Right ventricle myocardium inferior (tissue), 1 donor: ENCODE measurements around the gene TTC19. TPM values are rescaled to one million over a fixed set of nuclear protein-coding genes. Genes with fewer than 3 reads are reported as not detected.
"Not testable (repeated sequence)": the region's sequence is repeated elsewhere in the genome, so short reads cannot be mapped to it uniquely, and the experiment has no call there.

Source experiments
- ATAC-seq: fragments of 200-7000 bp; cut with Tn5 transposase; one replicate; pipeline ENCODE4 v1.9.1; 2020; ENCODE audit warnings: mild to moderate bottlenecking, moderate library complexity
- DNase-seq: peaks from one replicate; pipeline ENCODE4 v3.0.0; 2021; ENCODE audit errors: missing footprints
- intact Hi-C: fragments of 100-400 bp; cut with DNase I; formaldehyde crosslinking; loops from one replicate; pipeline ENCODE4 v1.11.0; 2022
- total RNA-seq: library from RNA; stranded (reverse); fragmentation: NEBNext Ultra II Directional; extraction: Animal tissue kit (Norgen Biotek cat#: 25700); gene quantifications from one replicate; pipeline ENCODE4 v1.2.1, GENCODE V29; 2021
- donor health status: DM: no; HTN: yes; CAD: no; lungs with severe emphysema.

TTC19 gene
- total RNA-seq, 1 donor from 2014 or later, result 18.9 TPM

GRCh38 chr17:16013943-16014407, 14.4 kb downstream of the TTC19 start:
- intact Hi-C loops, result no loop called here
- no peak for DNase-seq
- ATAC-seq, result no peak

- intact Hi-C loops, result no loop called here
- ATAC-seq (no peak), DNase-seq (no peak)
Observed at GRCh38 chr17:16019347-16019746, 19.7 kb downstream of the TTC19 start.

GRCh38 chr17:16023881-16024280, 24.3 kb downstream of the TTC19 start:
- intact Hi-C loops, result no loop called here
- DNase-seq, result no peak

GRCh38 chr17:16025202-16025601, 25.6 kb downstream of the TTC19 start:
- intact Hi-C loops, result no loop called here
- ATAC-seq (no peak), DNase-seq (no peak)

More at GRCh38 chr17:16023881-16024280, 24.3 kb downstream of the TTC19 start:
- ATAC-seq, result no peak

- no peak for DNase-seq
- intact Hi-C loops, result no loop called here
- no peak for ATAC-seq
Observed at GRCh38 chr17:16026895-16027294, 27.3 kb downstream of the TTC19 start.

GRCh38 chr17:16027708-16028584, 28.3 kb downstream of the TTC19 start:
- DNase-seq (no peak), ATAC-seq (peak; percentile 57)
- intact Hi-C loops, result no loop called here

- intact Hi-C loops, result no loop called here
- DNase-seq (no peak), ATAC-seq (no peak)
Observed at GRCh38 chr17:16033729-16034349, 34.2 kb downstream of the TTC19 start.

GRCh38 chr17:16036261-16036660, 36.6 kb downstream of the TTC19 start:
- DNase-seq (no peak), ATAC-seq (no peak)
- intact Hi-C loops, result no loop called here

- no peak for DNase-seq
- intact Hi-C loops, result no loop called here
- ATAC-seq, result no peak
Observed at GRCh38 chr17:16037636-16038035, 38.0 kb downstream of the TTC19 start.

- intact Hi-C loops, result no loop called here
- DNase-seq, result no peak
- ATAC-seq, result no peak
Observed at GRCh38 chr17:16040710-16041251, 41.2 kb downstream of the TTC19 start.

GRCh38 chr17:16044487-16044886, 44.9 kb downstream of the TTC19 start:
- intact Hi-C loops, result no loop called here

GRCh38 chr17:16046966-16047365, 47.3 kb downstream of the TTC19 start:
- no peak for ATAC-seq
- intact Hi-C loops, result no loop called here
- DNase-seq, result no peak

More at GRCh38 chr17:16044487-16044886, 44.9 kb downstream of the TTC19 start:
- no peak for ATAC-seq
- no peak for DNase-seq

- no peak for ATAC-seq
- DNase-seq, result no peak
Observed at GRCh38 chr17:16048811-16049449, 49.3 kb downstream of the TTC19 start.

GRCh38 chr17:16050844-16051243, 51.2 kb downstream of the TTC19 start:
- no peak for DNase-seq
- ATAC-seq, result no peak
- intact Hi-C loops, result no loop called here

More at GRCh38 chr17:16048811-16049449, 49.3 kb downstream of the TTC19 start:
- intact Hi-C loops, result no loop called here

- intact Hi-C loops, result no loop called here
- ATAC-seq, result no peak
- DNase-seq, result no peak
Observed at GRCh38 chr17:16052486-16052885, 52.9 kb downstream of the TTC19 start.

GRCh38 chr17:16055139-16055538, 55.5 kb downstream of the TTC19 start:
- intact Hi-C loops, DNase-seq, ATAC-seq: not testable (repeated sequence)

- ATAC-seq (no peak), DNase-seq (no peak)
- intact Hi-C loops, result no loop called here
Observed at GRCh38 chr17:16061631-16062030, 62.0 kb downstream of the TTC19 start.

GRCh38 chr17:16066125-16066524, 66.5 kb downstream of the TTC19 start:
- DNase-seq (no peak), ATAC-seq (no peak)
- intact Hi-C loops, result no loop called here

- no peak for ATAC-seq
- DNase-seq, result no peak
- intact Hi-C loops, result no loop called here
Observed at GRCh38 chr17:16068323-16068722, 68.7 kb downstream of the TTC19 start.
